ENCODE results near the gene CASS4.

The CASS4 gene

DNA sequence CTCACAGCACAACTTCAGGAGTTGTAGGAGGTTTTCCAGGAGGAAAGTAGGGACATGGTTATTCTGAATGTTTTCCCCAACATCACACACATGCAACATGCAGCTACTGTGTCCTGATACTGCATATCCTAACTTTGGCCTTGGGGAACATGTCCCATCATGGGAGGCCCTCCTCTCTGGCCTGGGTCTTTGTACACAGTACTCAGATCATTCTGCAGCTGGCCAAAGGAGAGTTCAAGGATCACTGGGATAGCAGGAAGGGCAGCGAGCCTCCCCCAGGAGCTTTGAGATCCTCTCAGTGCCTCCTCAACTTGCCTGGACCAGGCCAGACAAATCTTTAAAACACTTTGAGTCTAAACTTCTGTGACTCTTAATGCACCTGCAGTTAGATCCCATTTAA is 12.9 kb downstream of the CASS4 start:
- DNase-seq: no peak

DNA sequence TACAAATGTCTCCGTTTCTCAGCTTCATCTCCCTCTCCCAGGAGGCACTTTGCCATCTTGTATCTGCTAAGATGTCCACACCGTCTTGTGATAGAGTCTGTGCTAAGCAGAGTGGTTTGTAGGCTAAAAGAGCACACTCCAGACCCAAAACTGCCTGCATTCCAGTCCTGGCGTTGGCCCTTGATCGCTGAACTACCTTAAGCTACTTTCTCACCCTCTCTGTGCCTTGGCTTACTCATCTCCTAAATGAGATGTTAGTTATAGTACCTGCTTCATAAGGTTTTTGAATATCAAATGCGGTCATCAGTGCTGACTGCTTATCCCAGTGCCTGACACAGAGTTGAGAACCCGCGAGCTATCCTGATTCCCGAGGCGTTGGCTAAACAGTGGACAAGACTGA is 14.0 kb downstream of the CASS4 start:
- DNase-seq: no peak

DNA sequence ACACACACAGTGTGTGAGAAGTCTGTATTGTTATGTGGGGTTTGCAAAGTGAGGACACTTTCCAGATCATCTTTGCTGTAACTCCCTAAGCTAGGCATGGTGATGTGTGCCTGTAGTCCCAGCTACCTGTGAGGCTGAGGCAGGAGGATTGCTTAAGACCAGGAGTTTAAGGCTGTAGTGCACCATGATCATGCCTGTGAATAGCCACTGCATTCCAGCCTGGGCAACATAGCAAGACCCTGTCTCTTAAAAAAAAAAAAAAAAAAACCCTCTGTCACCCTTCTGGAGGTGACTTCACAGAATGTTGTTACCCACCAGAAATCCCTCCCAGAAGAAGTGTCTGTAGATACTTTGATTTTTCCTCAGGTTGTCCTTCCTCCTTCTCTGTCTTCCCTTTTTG is 14.9 kb downstream of the CASS4 start:
- DNase-seq: no peak

DNA sequence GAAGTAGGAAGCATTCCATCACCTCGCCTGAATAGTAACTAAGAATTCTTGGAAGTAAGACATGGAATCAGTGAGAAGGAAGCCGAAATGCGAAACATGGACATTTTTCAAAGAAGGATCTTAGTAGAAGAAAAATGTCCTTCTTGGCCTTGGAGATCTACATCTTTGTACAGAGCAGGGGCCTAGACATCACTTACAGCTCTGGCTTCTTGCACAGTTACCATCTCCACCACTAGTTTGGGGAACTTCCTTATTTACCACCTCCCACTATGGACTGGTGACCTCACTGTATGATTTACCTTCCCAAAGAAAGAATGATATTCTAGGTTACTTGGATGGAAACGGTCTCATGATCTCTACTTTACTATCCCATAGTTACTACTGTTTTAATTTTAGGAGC is 15.7 kb downstream of the CASS4 start:
- DNase-seq: no peak

DNA sequence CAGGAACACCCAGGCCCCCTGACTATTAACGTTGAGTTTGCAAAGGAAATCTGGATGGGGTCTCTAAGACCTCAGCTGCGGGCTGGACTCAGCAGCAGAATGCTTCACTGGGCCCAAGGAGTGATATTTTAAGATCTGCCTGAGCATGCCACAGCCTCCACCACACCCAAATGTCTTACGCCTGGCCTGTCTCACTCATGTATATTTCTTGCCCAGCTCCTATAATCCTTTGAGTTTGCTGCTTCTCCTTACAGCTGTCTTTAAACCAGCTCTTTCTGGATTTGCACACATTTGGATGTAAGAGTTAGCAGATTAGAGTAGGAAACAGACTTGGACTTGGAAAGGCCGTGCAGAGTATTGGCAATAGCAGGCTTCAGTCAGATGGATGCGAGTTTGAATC is 16.4 kb downstream of the CASS4 start:
- no peak for DNase-seq

DNA sequence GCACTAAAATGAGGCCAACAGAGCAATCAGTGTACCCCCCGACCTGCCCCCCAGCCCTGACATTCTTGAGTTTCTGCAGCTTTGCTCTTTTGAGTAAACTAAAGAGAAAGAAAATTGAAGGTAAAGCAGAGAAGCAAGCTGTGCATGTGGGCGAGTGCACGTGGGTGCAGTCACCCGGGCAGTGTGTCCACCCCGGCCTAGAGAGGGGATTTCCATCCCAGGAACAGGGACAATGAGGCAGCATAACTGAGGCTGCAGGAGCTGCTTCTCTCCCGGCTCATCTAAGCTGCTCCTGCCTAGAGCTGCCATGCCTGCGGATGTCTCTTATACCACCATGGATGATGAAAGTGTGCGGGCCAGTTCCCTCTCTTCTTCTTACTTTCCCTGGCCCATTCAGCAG is 16.8 kb downstream of the CASS4 start:
- DNase-seq: no peak

DNA sequence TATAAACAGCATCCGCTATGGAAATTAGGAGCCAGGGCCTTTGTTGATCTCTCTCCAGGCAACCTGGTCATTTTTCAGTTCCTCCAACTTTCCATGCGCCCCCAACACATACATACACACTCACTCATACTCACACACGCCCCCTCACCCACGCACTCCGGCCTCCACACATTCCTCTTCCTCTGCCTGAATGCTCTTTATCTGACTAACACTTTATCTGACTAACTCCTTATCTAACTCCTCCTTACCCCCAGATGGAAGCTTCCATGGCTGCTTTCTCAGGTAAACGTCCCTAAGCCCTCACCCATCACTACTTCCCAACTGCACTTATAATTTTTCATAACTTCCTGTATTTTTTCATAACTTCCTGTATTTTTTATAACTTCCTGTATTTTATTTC is 17.4 kb downstream of the CASS4 start:
- no peak for DNase-seq

DNA sequence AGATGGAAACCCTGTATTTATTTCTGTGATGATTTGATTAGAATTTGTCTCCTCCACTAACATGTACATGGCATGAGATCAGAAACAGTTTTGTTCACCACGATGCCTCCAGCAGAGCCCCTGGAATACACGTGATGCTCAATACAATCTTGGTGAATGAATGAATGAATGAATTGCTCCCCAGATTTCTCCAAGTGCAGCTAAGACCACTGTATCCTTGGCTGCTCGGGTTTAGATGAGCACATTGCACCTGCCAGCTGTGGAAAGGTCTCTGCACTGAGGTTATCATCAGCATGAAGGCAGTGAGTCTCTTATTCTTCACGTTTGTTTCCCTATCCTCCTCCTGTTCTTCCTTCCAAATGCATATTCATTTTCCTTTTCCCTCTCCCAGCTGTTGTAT is 17.9 kb downstream of the CASS4 start:
- no peak for DNase-seq

DNA sequence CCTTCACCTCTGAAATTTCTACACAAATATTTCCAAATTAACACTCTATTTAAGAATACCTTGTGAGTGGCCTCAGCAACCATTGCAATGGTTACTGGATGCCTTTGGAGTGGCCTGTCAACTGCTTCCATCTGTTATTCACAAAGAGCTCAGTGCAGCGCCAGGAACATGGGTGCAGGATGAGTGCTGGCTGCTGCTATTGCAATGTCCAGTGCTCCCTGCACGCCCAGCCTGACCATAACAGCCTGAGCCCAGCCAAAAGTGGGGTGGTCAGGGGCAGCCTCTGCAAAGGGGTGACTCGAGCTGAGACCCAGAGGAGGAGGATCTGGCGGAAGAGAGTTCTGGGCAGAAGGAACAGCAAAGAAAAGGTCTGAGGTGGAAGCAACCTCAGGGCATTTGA is 18.4 kb downstream of the CASS4 start:
- DNase-seq: no peak

DNA sequence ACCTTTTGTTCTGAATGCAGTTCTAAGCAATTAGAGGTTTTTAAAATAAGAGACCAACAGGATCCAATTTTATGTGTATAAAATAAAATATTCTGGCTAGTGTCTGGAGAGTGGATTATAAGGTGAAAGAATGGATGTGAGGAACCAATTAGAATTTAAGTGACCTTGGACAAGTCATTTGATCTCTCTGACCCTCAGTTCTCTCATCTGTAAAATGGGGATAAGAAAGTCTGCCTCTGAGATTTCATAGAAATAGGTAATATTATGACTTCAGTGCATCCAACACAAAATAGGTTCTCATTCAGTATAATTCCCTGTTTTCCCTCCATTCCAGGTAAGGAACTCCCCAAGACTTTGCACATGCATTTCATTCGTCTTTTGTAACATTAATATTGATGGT is 18.9 kb downstream of the CASS4 start:
- no peak for DNase-seq

DNA sequence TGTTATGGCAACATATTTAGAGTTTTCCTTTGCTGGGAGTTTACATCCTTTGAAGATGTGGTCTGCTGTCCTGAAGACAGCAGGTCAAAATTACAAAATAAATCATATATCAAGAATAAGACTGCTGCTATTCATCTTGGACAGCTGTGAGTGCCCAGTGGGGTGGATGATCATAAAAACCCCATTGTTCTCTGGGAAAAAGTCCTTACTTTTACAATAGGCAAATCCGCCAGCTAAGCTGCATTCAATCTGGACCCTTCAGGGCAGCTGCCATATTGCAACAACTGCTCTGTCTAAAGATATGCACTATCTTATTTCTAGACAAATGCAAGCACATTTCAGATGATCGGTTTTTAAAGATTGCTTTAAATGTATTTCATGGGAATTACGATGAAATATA is 19.4 kb downstream of the CASS4 start:
- DNase-seq: no peak

DNA sequence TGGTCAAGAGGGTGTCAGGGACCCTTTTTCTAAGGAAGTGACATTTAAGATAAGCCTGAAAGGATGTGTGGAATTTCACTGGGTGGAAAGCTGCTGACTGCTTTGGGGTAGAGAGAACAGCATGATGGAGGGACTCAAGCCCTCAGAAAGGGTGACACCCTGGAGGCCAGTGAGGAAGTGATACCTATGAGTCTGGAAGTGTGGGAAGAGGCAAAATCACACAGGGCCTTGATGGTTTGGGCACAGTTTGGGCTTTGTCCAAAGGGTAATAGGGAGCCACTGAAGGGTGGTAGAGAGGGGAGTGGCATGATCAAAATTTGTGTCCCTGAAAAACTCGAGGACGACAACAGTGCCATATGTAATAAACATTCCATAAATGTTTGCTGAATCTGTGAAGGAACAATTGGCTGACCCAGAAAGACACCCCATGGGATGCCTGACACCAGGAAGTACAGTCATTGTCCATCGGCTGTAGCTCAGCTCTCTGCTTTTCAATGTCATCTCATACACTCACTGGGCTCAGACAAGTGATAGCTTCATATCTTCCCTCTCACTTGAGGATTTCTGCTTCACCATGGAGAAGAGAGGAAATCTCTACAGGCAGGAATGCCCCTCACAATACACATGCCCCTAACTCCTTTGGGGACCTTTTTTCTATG is 21.3 kb downstream of the CASS4 start:
- no peak for DNase-seq

DNA sequence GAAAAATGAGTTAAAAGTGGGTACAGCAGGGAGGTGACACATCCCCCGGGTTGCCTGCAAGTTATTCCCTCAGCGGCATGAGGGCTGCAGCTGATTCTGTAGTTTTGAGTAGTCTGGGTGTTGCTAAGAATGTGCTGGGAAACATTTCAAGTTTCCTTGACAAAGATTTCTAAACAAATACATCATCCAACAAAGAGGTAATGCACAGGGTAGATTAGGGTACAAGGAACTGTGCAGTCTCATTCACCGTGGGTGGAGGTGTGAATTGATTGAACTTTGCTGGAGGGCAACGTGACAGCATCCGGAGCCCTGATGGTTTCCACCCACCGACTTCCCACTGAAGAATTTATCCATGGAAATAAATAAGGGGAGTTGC is 21.8 kb downstream of the CASS4 start:
- no peak for DNase-seq

DNA sequence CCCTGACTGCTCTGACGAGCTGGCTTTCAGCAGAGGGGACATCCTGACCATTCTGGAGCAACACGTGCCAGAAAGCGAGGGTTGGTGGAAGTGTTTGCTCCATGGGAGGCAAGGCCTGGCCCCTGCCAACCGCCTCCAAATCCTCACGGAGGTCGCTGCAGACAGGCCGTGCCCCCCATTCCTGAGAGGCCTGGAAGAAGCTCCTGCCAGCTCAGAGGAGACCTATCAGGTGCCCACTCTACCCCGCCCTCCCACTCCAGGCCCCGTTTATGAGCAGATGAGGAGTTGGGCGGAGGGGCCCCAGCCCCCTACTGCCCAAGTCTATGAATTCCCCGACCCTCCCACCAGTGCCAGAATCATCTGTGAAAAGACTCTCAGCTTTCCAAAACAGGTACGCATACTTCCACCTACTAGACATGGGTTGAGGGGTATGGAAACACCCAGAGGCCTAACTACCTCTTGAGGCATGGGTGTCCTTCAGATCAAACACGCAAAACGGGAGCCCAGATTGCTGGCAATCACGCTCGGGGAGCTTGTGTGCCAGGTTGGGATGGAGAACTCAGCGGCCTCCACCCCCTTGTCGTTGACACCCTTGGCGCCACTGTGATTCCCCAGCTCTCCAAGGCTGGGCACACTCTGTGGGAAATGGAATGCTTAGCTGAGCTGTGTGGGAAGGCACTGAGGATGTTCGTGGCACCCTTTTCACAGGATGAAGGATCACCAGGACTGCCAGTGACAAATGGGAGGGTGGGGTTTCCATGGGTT is 25.3 kb downstream of the CASS4 start:
- DNase-seq: no peak

DNA sequence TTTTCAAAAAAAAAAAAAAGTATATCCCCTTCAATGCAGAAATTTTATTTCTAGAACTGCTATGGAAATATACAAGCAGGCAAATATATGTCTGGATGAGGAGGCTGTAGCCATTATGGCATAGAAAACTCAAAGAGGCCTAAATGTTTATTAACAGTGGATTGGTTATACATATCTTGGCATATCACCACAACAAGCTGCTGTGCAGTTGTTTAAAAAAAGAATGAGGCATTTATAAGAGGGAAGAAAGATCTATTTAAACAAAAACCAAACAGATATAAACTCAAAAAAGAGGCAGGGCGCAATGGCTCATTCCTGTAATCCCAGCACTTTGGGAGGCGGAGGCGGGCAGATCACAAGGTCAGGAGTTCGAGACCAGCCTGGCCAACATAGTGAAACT is 26.2 kb downstream of the CASS4 start:
- no peak for DNase-seq

DNA sequence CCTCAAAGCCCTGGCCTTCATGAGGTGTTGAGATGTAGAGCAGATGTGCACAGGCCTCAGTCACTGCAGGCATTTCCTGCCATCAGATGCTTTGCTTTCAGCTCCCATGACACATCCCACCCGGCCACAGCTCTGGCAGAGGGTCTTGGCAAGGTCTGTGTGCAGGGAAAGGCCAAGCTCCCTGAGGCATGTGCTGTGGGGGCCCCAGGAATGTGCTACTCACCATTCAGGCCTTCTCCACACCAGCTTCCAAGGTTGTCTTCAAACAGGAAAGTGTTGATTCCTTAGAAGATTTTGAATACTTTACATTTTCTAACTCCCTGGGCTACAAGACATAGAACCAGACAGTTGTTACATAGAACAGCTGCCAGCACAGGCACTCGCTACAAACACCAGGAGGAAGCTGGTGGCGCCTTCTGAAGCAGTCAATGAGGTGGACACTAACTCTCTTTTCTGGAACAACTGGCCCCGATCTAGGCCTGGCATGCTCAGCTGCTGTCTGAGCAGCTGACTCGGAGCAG is 27.8 kb downstream of the CASS4 start:
- DNase-seq: no peak

DNA sequence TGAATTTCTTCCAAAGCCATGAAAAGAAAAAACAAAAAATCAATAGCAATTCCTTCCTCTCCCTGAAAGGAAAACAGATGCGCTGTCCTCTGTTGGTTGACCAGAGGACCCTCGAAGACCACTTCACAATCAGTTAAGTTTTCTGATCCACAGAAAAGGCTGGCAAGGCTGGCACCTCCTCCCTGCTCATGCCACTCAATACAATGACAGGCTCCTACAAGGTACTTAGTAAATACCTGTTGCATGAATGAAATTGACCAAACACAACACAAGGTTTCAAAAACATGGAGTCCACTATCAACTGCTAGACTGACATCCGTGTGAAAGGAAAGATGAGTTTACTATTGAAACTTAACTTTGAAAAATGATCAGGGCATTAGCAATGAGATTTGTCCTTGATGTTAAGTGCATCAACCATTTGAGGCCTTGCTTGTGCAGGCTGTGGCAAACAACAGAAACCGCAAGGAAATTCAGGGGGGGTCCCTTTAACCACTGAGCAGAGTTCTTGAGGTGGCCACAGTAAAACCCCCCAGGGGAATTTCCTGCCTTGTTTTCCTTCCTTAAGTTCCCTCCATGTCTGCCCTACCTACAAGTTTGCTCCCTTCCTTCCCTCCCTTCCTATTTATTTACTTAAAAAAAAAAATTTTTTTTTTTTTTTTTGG is 28.4 kb downstream of the CASS4 start:
- DNase-seq: no peak

DNA sequence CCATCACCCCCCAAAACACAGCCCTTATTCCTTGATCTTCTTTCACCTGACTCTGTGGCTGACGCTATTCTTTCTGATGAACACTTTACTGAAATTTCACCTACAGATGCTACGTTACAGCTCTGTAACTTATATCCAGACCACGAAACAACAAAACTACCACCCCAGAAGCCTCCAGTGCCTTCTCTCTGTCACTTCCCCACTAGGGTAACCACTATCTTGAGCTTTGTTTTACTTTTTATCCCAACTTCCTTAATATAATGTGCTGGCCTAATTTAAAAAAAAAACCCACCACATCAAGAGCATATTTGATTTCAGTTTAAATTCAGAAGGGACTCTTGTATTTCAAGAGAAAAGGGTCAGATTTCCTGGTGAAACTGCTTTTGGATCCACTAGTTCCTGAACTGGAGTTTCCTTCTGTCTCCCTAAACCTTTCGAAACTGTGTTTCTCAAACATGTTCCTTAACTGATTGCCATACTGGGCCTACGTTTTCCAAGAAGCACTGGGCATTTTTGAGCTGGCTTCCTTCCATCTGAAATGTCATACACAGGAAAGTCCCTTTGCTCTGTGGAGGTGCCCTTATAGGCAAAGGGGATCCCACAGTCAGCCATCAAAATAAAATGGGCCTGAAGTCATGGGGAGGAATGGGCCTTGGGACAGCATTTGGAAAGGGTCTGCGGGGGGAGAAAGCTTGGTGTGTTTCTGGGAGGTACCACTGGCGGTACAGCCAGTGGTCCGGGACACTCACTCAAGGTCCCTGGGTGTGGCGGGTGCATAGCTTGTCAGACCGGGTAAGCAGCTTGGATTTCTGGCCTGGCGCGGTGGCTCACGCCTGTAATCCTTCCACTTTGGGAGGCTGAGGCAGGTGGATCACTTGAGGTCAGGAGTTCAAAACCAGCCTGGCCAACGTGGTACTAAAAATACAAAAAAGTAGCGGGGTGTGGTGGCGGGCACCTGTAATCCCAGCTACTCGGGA is 30.6 kb downstream of the CASS4 start:
- DNase-seq: no peak

DNA sequence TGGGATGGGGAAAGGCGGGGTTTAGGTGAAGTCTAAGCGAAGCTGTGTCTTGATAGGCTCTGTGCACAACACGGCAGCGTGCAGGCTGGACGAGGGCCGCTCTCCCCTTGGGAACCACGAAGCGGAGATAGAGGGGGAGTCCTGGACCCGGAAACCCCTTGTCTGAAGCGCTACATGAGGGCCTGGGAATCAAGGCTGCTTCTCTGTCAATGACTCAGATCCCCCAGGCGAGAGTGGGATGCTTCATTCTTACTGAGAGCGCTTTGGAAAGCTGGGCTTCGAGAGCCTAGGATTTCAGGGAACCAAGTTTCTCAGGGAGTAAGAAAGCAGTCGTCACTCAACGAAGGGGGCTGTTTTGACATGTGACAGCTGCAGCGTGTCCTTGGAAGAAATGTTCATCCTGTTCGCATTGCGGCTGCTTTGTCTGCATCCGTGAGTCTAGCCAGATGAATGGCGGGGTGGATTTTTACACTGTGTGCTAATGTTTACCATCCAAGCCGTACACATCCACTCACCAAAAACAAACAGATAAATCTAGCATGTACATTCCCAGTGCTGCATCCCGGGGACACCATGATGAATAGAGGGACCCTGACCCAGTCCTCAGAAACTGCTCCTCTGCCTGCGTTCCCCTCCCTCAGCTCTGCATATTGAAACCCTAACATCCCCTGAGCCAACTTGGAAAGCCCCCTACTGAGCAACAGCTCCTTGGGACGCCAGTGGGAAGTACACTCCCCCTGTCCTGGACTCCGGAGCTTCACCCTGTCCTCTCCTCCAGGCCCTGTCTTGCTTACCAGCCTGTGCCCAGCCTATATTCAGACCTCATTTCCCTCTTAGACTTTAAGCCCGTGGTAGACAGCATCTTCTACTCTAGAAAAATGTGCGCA is 31.8 kb downstream of the CASS4 start:
- no peak for DNase-seq

DNA sequence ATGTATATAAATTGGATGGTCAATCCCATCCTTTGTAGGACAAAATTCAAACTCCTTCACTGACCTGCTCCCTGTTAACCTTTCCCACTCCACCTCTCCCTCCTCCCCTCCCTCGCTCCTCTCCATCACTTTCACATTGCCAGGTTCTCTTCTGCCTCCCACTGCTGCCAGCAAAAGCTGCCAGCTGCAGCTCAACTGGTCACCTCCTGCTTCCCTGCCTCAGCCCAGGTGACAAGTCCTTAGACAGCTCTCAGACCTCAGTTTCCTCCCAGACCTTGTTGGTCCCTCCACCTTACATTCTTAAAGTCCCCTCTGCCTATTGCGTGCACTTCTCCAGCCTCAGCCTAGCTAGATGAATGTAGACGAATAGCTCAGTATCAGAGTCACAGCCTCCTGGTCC is 33.1 kb downstream of the CASS4 start:
- DNase-seq: no peak

DNA sequence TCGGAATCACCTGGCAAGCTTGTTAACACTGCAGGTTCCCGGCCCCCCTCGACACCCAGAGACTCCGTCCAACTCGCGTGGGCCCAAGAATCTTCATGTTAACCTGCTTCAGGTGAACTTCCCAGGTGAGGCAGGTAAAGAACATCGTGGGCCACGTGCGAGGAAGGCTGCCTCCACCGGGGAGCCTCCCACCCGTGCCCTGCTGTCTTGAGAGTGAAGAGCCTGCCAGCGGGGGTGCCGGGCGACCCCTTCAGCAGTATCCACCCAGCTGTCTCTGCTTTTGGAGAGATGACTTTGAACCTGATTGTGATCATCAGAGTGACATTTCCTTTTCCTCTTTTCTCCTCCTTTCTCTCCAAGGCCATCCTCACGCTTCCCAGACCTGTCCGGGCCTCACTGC is 33.5 kb downstream of the CASS4 start:
- DNase-seq: no peak

DNA sequence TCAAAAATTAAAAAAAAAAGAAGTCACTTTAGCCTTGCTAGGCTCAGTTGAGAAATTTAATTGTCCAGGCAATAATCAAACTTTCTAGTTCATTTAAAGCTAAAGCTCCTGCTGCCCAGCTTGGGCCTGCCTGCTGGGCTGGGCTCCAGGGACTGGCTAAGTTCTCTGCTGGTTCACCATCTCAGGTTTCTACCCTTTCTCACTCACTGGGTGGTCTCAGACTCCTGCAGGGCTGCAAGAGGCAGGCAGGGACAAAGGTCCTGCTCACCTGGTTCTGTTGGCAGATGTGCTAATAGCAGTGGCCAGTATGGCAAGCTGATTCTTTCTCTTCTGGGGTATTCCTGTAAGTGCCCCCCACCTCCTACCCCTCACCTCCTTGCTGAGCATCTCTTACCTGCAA is 35.2 kb downstream of the CASS4 start:
- no peak for DNase-seq

All from NCI-H774 (cell line).